SK-N-SH (cell line): Measurements from ENCODE around the gene PTPN14. TPM values are rescaled to one million over a fixed set of nuclear protein-coding genes. Genes with fewer than 3 reads are reported as not detected.

Source experiments
- CTCF ChIA-PET: fragments of 300-600, 350-600 bp; formaldehyde crosslinking; extraction: SDS; loops from one replicate; lab custom pipeline; 2021; lab: Yijun Ruan, JAX
- POLR2A ChIA-PET: fragments of 350-600 bp; sonication (Branson Sonifier 250); formaldehyde crosslinking; extraction: SDS; loops from one replicate; lab custom pipeline; 2020; ENCODE audit warnings: antibody characterized with exemption, inconsistent platforms; lab: Yijun Ruan, JAX
- DNase-seq: peaks from one replicate; pipeline ENCODE4 v3.0.0; 2012
- H2AFZ ChIP-seq: fragments of 200-600 bp; sonication (generic); 2 replicates; pipeline ENCODE4 v1.8.1; 2016; ENCODE audit warnings: antibody characterized with exemption, mild to moderate bottlenecking, low read depth
- H3F3A ChIP-seq: fragments of 200-600 bp; sonication (generic); replicated peaks from 2 replicates; pipeline ENCODE3; 2016; ENCODE audit warnings: antibody characterized with exemption, mild to moderate bottlenecking; ENCODE audit not compliant: insufficient read depth
- H3K27ac ChIP-seq, 2 experiments: fragments of 200-500 bp in 1 of 2; fragments of 200-600 bp in 1 of 2; sonication (Bioruptor generic) in 1 of 2; sonication (generic), shearing (Covaris generic) in 1 of 2; 2 replicates each; pipeline versions ENCODE4 v1.5.1 to v1.6.1; 2014 to 2016; ENCODE audit warnings: low read depth in 2 of 2, inconsistent platforms in 1 of 2, low read length in 1 of 2, mild to moderate bottlenecking in 1 of 2, mixed read lengths in 1 of 2
- H3K27me3 ChIP-seq: fragments of 200-600 bp; sonication (generic), shearing (Covaris generic); 2 replicates; pipeline ENCODE4 v1.6.1; 2016; ENCODE audit warnings: mixed run types; ENCODE audit not compliant: insufficient read depth
- H3K36me3 ChIP-seq, 2 experiments: fragments of 200-500 bp in 1 of 2; fragments of 200-600 bp in 1 of 2; sonication (Bioruptor generic) in 1 of 2; sonication (generic) in 1 of 2; replicated peaks in 1 of 2; 2 replicates each; pipeline versions ENCODE3 to v1.5.1; 2014 to 2016; ENCODE audit warnings: low read length in 1 of 2, mild to moderate bottlenecking in 1 of 2; ENCODE audit not compliant: insufficient read depth in 2 of 2, control insufficient read depth in 1 of 2
- H3K4me1 ChIP-seq, 2 experiments: fragments of 200-500 bp in 1 of 2; fragments of 200-600 bp in 1 of 2; sonication (Bioruptor generic) in 1 of 2; sonication (generic), shearing (Covaris generic) in 1 of 2; 2 replicates each; pipeline versions ENCODE4 v1.5.1 to v1.6.1; 2014 to 2016; ENCODE audit warnings: low read depth in 1 of 2, low read length in 1 of 2, mixed run types in 1 of 2; ENCODE audit not compliant: insufficient read depth in 2 of 2, control insufficient read depth in 1 of 2
- H3K4me2 ChIP-seq: fragments of 200-600 bp; sonication (generic), shearing (Covaris generic); 2 replicates; pipeline ENCODE4 v1.6.1; 2017; ENCODE audit warnings: mixed run types
- H3K4me3 ChIP-seq, 2 experiments: fragments of 200-500 bp in 1 of 2; fragments of 200-600 bp in 1 of 2; sonication (Bioruptor generic) in 1 of 2; sonication (generic), shearing (Covaris generic) in 1 of 2; 2 replicates each; pipeline versions ENCODE4 v1.5.1 to v1.8.1; 2014 to 2016; ENCODE audit warnings: low read depth in 2 of 2, inconsistent platforms in 1 of 2, low read length in 1 of 2, mild to moderate bottlenecking in 1 of 2, mixed read lengths in 1 of 2, moderate library complexity in 1 of 2
- H3K79me2 ChIP-seq: fragments of 200-600 bp; sonication (generic); 2 replicates; pipeline ENCODE4 v1.8.1; 2017; ENCODE audit warnings: mild to moderate bottlenecking; ENCODE audit not compliant: insufficient read depth
- H3K9ac ChIP-seq: fragments of 200-600 bp; sonication (generic); 2 replicates; pipeline ENCODE4 v1.6.1; 2017; ENCODE audit warnings: mixed run types
- H3K9me2 ChIP-seq: fragments of 200-600 bp; sonication (generic); 2 replicates; pipeline ENCODE4 v1.6.1; 2017; ENCODE audit warnings: mixed run types
- H3K9me3 ChIP-seq: fragments of 200-600 bp; sonication (generic); 2 replicates; pipeline ENCODE4 v1.6.1; 2017; ENCODE audit warnings: mixed run types, mild to moderate bottlenecking, moderate library complexity
- H4K20me1 ChIP-seq: fragments of 200-600 bp; sonication (generic); 2 replicates; pipeline ENCODE4 v1.6.1; 2017; ENCODE audit warnings: mild to moderate bottlenecking, mixed run types; ENCODE audit not compliant: insufficient read depth
- CHD2 ChIP-seq: fragments of 150-350 bp; IDR thresholded peaks from 2 replicates; pipeline ENCODE4 v1.6.1; 2018; ENCODE audit warnings: low read length; ENCODE audit not compliant: partially characterized antibody
- ELF1 ChIP-seq: IDR thresholded peaks from 2 replicates; pipeline ENCODE4 v1.4.0; 2012
- EP300 ChIP-seq, 2 experiments: IDR thresholded peaks; 2 replicates each; pipeline versions ENCODE4 v1.4.0 to v1.6.1; 2012; ENCODE audit warnings: borderline replicate concordance in 1 of 2, low read depth in 1 of 2, low read length in 1 of 2
- FOSL2 ChIP-seq: IDR thresholded peaks from 2 replicates; pipeline ENCODE4 v1.4.0; 2012; ENCODE audit warnings: low read depth, mild to moderate bottlenecking, moderate library complexity, borderline replicate concordance
- FOXJ3 ChIP-seq: sonication (generic); formaldehyde crosslinking; IDR thresholded peaks from 2 replicates; pipeline ENCODE4 v1.5.1; 2020; ENCODE audit warnings: mild to moderate bottlenecking, missing genetic modification reagents
- FOXM1 ChIP-seq: IDR thresholded peaks from 2 replicates; pipeline ENCODE4 v1.4.0; 2012; ENCODE audit warnings: low read depth, mild to moderate bottlenecking
- GABPA ChIP-seq: IDR thresholded peaks from 2 replicates; pipeline ENCODE4 v1.4.0; 2012; ENCODE audit warnings: low read depth, mild to moderate bottlenecking
- GATA2 ChIP-seq: sonication (generic); formaldehyde crosslinking; IDR thresholded peaks from 2 replicates; pipeline ENCODE4 v1.5.0; 2020; ENCODE audit warnings: mild to moderate bottlenecking, missing genetic modification reagents
- JUND ChIP-seq: IDR thresholded peaks from 2 replicates; pipeline ENCODE4 v1.4.0; 2012
- MXI1 ChIP-seq: IDR thresholded peaks from 2 replicates; pipeline ENCODE4 v1.6.1; 2012; ENCODE audit warnings: mild to moderate bottlenecking, low read depth, low read length, improper control_type of control experiment
- NFIC ChIP-seq: IDR thresholded peaks from 2 replicates; pipeline ENCODE4 v1.4.0; 2012; ENCODE audit warnings: borderline replicate concordance
- NRF1 ChIP-seq: IDR thresholded peaks from 2 replicates; pipeline ENCODE4 v1.6.1; 2012; ENCODE audit warnings: low read depth, mild to moderate bottlenecking, low read length
- POLR2AphosphoS5 ChIP-seq: IDR thresholded peaks from 2 replicates; pipeline ENCODE4 v1.6.1; 2012; ENCODE audit warnings: low read depth, low read length
- RAD21 ChIP-seq: IDR thresholded peaks from 2 replicates; pipeline ENCODE4 v1.6.1; 2012; ENCODE audit warnings: mild to moderate bottlenecking, low read length
- RCOR1 ChIP-seq: fragments of 150-350 bp; IDR thresholded peaks from 2 replicates; pipeline ENCODE4 v1.6.1; 2017; ENCODE audit warnings: antibody characterized with exemption, low read length
- RFX5 ChIP-seq: IDR thresholded peaks from 2 replicates; pipeline ENCODE4 v1.6.1; 2012; ENCODE audit warnings: mild to moderate bottlenecking, improper control_type of control experiment, low read length
- RXRA ChIP-seq: IDR thresholded peaks from 2 replicates; pipeline ENCODE4 v1.4.0; 2012; ENCODE audit warnings: low read depth, mild to moderate bottlenecking, borderline replicate concordance
- SIN3A ChIP-seq: IDR thresholded peaks from 2 replicates; pipeline ENCODE4 v1.6.1; 2012; ENCODE audit warnings: low read depth, mild to moderate bottlenecking, low read length, moderate library complexity, borderline replicate concordance
- TAF1 ChIP-seq: IDR thresholded peaks from 2 replicates; pipeline ENCODE4 v1.6.1; 2012; ENCODE audit warnings: low read depth, mild to moderate bottlenecking, low read length, moderate library complexity, borderline replicate concordance
- TCF12 ChIP-seq: IDR thresholded peaks from 2 replicates; pipeline ENCODE4 v1.4.0; 2012
- TEAD4 ChIP-seq: IDR thresholded peaks from 2 replicates; pipeline ENCODE4 v1.4.0; 2012; ENCODE audit warnings: mild to moderate bottlenecking, borderline replicate concordance; ENCODE audit not compliant: insufficient read depth
- USF1 ChIP-seq: IDR thresholded peaks from 2 replicates; pipeline ENCODE4 v1.4.0; 2012; ENCODE audit warnings: low read depth, borderline replicate concordance
- USF2 ChIP-seq: fragments of 150-350 bp; IDR thresholded peaks from 2 replicates; pipeline ENCODE4 v1.6.1; 2017; ENCODE audit warnings: antibody characterized with exemption, low read length, low read depth, borderline replicate concordance
- YY1 ChIP-seq: IDR thresholded peaks from 2 replicates; pipeline ENCODE4 v1.4.0; 2012; ENCODE audit warnings: low read depth, mild to moderate bottlenecking
- ZBTB33 ChIP-seq: IDR thresholded peaks from 2 replicates; pipeline ENCODE4 v1.4.0; 2012; ENCODE audit warnings: low read depth, borderline replicate concordance
- WGBS: methylation state at CpG from one replicate; pipeline ENCODE4 v1.1.6; 2017; ENCODE audit warnings: low lambda C conversion rate; 5-methylcytosine and 5-hydroxymethylcytosine counted together
- polyA plus RNA-seq, 3 experiments: library from polyadenylated mRNA; depleted of rRNA; stranded (reverse); fragments of >200 nt; gene quantifications; 2 replicates each; pipeline ENCODE4 v1.2.3, GENCODE V29; 2012
- TF ChIP-seq, protein P1 (sequence below): IDR thresholded peaks from 2 replicates; pipeline ENCODE4 v1.4.0; 2012; ENCODE audit warnings: low read depth
- TF ChIP-seq, protein P2 (sequence below): fragments of 150-350 bp; IDR thresholded peaks from 2 replicates; pipeline ENCODE4 v1.6.1; 2016; ENCODE audit warnings: mild to moderate bottlenecking, low read depth, low read length
- TF ChIP-seq, protein P3 (sequence below): IDR thresholded peaks from 2 replicates; pipeline ENCODE4; 2012

Gene PTPN14
- polyA plus RNA-seq, 1 of the 3 experiments (the other 2 are of a cell fraction): 12.8 TPM

DNA sequence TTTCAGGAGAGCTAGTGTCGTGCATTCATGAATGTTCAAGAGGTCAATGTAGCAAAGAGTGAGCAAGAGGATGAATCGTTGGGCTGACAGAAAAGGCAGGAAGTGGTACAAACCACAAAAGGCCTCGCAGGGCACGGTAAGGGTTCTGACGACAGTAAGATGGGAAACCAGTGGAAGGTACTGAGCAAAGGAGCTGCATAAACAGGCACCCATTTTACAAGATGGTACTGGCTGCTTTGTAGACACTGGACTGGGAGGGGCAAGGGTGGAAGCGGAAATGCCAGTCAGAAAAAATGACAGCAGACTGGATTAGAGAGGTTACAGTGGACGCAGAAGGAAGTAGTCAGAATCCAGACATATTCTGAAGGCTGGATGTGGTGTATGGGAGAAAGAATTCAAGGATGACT is 123.5 kb downstream of the PTPN14 start:
- Histone ChIP-seq H3K4me1 (peaks cover 0 to 59% of the 10 kb centered on the region in 2 experiments), H3K79me2 (peaks cover 85% of the 10 kb centered on the region), H3K4me2 (peak overlapping the region; percentile 43), H2AFZ (no peak overlapping the region), H3F3A (peaks cover 60% of the 10 kb centered on the region), H3K4me3 (peak overlapping the region in 1 of 2 experiments; percentile 10; a peak in 1 of 4 replicates), H3K9ac (peak overlapping the region; percentile 57; the same call in 1 of the 2 replicates), H3K27ac (peak overlapping the region; percentile 86 to 90), H3K9me3 (no peaks in the 10 kb centered on the region), H3K36me3 (peaks cover 0 to 11% of the 10 kb centered on the region in 2 experiments), H3K9me2 (no peaks in the 10 kb centered on the region), H4K20me1 (no peaks in the 10 kb centered on the region), H3K27me3 (no peaks in the 10 kb centered on the region)
- TF ChIP-seq, protein P1, sequence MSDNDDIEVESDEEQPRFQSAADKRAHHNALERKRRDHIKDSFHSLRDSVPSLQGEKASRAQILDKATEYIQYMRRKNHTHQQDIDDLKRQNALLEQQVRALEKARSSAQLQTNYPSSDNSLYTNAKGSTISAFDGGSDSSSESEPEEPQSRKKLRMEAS: peak; percentile 72
- no peak for TF ChIP-seq USF1
- TF ChIP-seq GATA2 (CRISPR knock-in tag): no peak
- 0 out of 2 replicates have a peak, but pooled peaks have one; percentile 47 for TF ChIP-seq TAF1
- peak; percentile 3; the same call in 1 of the 2 replicates for TF ChIP-seq NFIC
- peak; percentile 68 for TF ChIP-seq GABPA
- TF ChIP-seq NRF1: no peak
- TF ChIP-seq, protein P2, sequence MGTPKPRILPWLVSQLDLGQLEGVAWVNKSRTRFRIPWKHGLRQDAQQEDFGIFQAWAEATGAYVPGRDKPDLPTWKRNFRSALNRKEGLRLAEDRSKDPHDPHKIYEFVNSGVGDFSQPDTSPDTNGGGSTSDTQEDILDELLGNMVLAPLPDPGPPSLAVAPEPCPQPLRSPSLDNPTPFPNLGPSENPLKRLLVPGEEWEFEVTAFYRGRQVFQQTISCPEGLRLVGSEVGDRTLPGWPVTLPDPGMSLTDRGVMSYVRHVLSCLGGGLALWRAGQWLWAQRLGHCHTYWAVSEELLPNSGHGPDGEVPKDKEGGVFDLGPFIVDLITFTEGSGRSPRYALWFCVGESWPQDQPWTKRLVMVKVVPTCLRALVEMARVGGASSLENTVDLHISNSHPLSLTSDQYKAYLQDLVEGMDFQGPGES: no peak
- TF ChIP-seq FOXM1: 0 out of 2 replicates have a peak, but pooled peaks have one; percentile 3
- peak; percentile 58; the same call in 1 of the 2 replicates for TF ChIP-seq SIN3A
- no peak for TF ChIP-seq CHD2
- TF ChIP-seq FOSL2: no peak
- TF ChIP-seq JUND: peak; percentile 8; the same call in 1 of the 2 replicates
- peak; percentile 60 for TF ChIP-seq TCF12
- TF ChIP-seq ZBTB33: no peak
- no peak for TF ChIP-seq USF2
- no peak for TF ChIP-seq RFX5
- peak; percentile 52; the same call in 1 of the 2 replicates for TF ChIP-seq ELF1
- TF ChIP-seq, protein P3, sequence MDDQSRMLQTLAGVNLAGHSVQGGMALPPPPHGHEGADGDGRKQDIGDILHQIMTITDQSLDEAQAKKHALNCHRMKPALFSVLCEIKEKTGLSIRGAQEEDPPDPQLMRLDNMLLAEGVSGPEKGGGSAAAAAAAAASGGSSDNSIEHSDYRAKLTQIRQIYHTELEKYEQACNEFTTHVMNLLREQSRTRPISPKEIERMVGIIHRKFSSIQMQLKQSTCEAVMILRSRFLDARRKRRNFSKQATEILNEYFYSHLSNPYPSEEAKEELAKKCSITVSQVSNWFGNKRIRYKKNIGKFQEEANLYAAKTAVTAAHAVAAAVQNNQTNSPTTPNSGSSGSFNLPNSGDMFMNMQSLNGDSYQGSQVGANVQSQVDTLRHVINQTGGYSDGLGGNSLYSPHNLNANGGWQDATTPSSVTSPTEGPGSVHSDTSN: peak; percentile 97
- TF ChIP-seq RXRA: peak; percentile 36; the same call in 1 of the 2 replicates
- TF ChIP-seq RCOR1: no peak
- TF ChIP-seq TEAD4: no peak
- TF ChIP-seq MXI1: no peak
- TF ChIP-seq RAD21: no peak
- 0 out of 2 replicates have a peak, but pooled peaks have one; percentile 25 for TF ChIP-seq YY1
- peak in 1 of 2 experiments; percentile 76; a peak in 1 of 4 replicates for TF ChIP-seq EP300 (IDR thresholded peaks at IDR 0.05; ENCODE audit: borderline replicate concordance in 1 of 2, low read depth in 1 of 2, low read length in 1 of 2)
- TF ChIP-seq FOXJ3 (CRISPR knock-in tag): no peak
- no peak for TF ChIP-seq POLR2AphosphoS5
- DNase-seq: no peak
- ChIA-PET POLR2A (no interaction called here), CTCF (interaction anchor here (0.6 kb wide), 1 partner anchor 749 kb away, joined by 3 read pairs; no protein-coding TSS in a partner anchor)
- WGBS: 15% methylated on average over 7 of the region's 7 CpGs
